NCI-H187 (cell line): Measurements from ENCODE around the gene RNF207.

ENCODE experiments used
- DNase-seq, 2 experiments: peaks; one replicate each; lab custom pipeline; 2025; lab: John Stamatoyannopoulos, UW

Gene RNF207

DNA sequence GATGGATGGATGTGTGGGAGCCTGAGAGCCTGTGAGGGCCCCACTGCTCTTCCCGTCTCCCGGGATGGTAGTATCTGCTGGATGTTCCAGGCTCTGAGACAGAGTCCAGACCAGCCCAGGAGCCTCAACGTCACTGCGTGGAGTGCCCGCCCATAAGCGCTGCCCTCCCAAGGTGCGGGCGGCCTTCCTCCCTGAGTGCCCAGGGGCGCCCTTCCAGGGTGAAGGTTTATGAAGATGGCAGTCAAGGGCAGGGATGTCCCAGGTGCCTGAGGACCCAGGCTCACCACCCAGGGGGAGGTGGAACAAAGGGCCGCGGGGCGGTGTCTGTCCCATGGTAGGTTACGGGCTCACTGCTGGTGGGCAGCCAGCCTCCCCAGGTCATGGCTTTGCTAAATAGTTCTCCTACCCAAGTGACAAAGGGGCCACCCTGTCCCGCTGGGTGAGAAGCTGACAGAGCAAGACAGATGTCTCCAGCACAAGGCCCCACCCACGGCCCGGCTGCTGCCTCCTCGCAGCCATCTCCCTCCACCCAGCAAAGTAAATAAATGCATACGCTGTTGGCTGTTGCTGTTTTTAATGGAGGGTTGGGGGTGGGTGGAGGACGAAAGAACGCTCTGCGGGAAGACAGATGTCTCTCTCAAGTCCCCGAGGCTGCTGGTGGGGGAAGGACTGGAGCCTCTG lies 63.9 kb downstream of the RNF207 start:
- DNase-seq, result peak; percentile 66 to 73

DNA sequence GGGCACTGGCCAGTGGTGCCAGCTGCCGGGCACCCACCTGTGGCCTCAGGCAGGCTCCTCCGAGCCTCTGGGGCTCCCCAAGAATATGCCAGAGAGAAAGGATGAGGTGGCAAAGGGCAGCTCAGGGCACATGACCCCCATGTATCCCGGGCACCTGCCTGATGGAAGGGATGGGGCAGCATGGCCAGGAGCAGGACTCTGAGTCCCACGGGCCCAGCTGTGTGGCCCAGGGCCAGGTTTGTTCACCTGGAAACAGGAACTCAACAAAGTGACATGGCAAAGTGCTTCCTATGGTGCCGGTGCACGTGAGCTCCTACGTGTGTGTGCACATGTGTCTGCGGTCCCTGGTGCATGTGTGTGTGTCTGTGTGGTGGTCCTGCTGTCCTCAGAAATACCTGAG lies 64.5 kb downstream of the RNF207 start:
- no peak for DNase-seq
